H1 (cell line): ENCODE data around the gene KIAA0513. TPM values are rescaled to one million over a fixed set of nuclear protein-coding genes. Genes with fewer than 3 reads are reported as not detected.

ENCODE experiments used
- BCL11A ChIP-seq, 2 experiments: IDR thresholded peaks; one replicate each; pipeline ENCODE4 v1.6.1; 2011; ENCODE audit warnings: low read depth in 2 of 2, low read length in 2 of 2, mild to moderate bottlenecking in 2 of 2
- KDM1A ChIP-seq: fragments of 200-600, 300-600 bp; sonication (generic); IDR thresholded peaks from 2 replicates; pipeline ENCODE4 v1.7.1; 2016; ENCODE audit warnings: mild to moderate bottlenecking, low read length, borderline replicate concordance
- KDM5A ChIP-seq: fragments of 200-600 bp; IDR thresholded peaks from 2 replicates; pipeline ENCODE4 v1.7.1; 2012; ENCODE audit warnings: mild to moderate bottlenecking, low read length, inconsistent platforms, mixed read lengths
- POLR2AphosphoS5 ChIP-seq: IDR thresholded peaks from 2 replicates; pipeline ENCODE4 v1.6.1; 2011; ENCODE audit warnings: low read depth, low read length
- SRF ChIP-seq: IDR thresholded peaks from 2 replicates; pipeline ENCODE4 v1.6.1; 2011; ENCODE audit warnings: mild to moderate bottlenecking, low read depth, low read length, moderate library complexity
- polyA plus RNA-seq, 7 experiments: library from polyadenylated mRNA; depleted of rRNA in 3 of 7; stranded (reverse) in 5 of 7; unstranded in 2 of 7; fragments of >200 nt in 5 of 7; fragments of 200-250 nt in 2 of 7; gene quantifications; 1 replicate in 5 of 7; 2 replicates in 1 of 7; 4 replicates in 1 of 7; pipeline versions ENCODE4 v1.2.1 to v1.2.3, GENCODE V29; 2011 to 2013; ENCODE audit warnings: missing spikeins in 2 of 7, mixed read lengths in 2 of 7
- total RNA-seq: library from RNA; stranded (reverse); fragmentation: NEBNext Ultra II Directional; extraction: Animal tissue kit (Norgen Biotek cat#: 25700); gene quantifications from 2 replicates; pipeline ENCODE4 v1.2.1, GENCODE V29; 2021

KIAA0513 gene
- total and polyA plus RNA-seq, 2 of the 8 experiments (the other 6 are each of a cell fraction or from before 2014, with no cell fraction given) = 2.1 to 6.1 TPM

DNA sequence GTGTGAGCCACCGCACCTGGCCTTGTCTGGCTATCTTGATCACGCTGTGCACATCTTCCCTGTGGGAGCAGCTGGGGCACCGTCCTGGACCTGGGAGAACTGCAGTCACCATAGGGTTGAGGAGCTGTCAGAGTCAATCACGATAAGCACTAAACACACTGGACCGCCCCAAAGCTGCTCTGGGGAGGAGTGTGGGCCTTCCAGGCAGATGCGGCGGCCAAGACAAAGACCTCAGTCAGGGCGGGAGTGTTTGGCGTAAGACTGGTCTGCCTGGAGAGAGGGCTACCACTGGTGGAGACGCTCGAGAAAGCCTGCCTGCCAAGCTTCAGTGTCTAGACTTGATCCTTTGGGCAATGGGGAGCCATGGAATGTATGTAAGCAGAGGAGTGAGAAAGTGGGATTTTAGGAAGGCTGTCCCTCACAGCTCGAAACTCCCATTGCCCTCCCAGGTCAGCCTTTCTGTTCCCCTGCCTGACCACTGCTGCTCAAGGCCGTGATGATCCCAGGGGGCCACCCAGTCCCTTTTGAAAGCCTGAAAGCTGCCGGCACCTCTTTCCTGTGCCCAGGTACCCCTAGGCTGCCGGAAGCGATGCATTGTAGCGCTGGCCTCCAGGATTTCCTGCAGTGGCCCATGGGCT is 114.0 kb downstream of the KIAA0513 start (continued):
- TF ChIP-seq SRF (no peak), KDM5A (no peak), BCL11A (IDR thresholded peaks at IDR 0.05; ENCODE audit: low read depth in 2 of 2, low read length in 2 of 2) (no peak), POLR2AphosphoS5 (no peak), KDM1A (no peak)
